Endothelial cell (in vitro differentiated cells): ENCODE measurements around the gene SLC39A13. TPM values are rescaled to one million over a fixed set of nuclear protein-coding genes. Genes with fewer than 3 reads are reported as not detected.

Experiments used
- DNase-seq: peaks from one replicate; pipeline ENCODE4 v3.0.0; 2021; ENCODE audit warnings: low spot score
- H3K27ac Mint-ChIP-seq: one replicate; pipeline ENCODE4 v1.8.0; 2021; ENCODE audit warnings: mixed read lengths, inconsistent platforms; ENCODE audit not compliant: unreplicated experiment
- H3K27me3 Mint-ChIP-seq: one replicate; pipeline ENCODE4 v1.8.0; 2021; ENCODE audit warnings: mild to moderate bottlenecking, moderate library complexity, mixed read lengths, inconsistent platforms; ENCODE audit not compliant: unreplicated experiment
- H3K36me3 Mint-ChIP-seq: one replicate; pipeline ENCODE4 v1.8.0; 2021; ENCODE audit warnings: mild to moderate bottlenecking, low read depth, mixed read lengths, inconsistent platforms; ENCODE audit not compliant: unreplicated experiment
- H3K4me1 Mint-ChIP-seq: one replicate; pipeline ENCODE4 v1.8.0; 2021; ENCODE audit warnings: mild to moderate bottlenecking, mixed read lengths, inconsistent platforms; ENCODE audit not compliant: unreplicated experiment
- H3K4me3 Mint-ChIP-seq: one replicate; pipeline ENCODE4 v1.8.0; 2021; ENCODE audit warnings: mild to moderate bottlenecking, mixed read lengths, inconsistent platforms; ENCODE audit not compliant: unreplicated experiment
- H3K9me3 Mint-ChIP-seq: one replicate; pipeline ENCODE4 v1.8.0; 2021; ENCODE audit warnings: mixed read lengths, inconsistent platforms; ENCODE audit not compliant: unreplicated experiment
- CTCF ChIP-seq: fragments of 200-600 bp; sonication (generic); IDR thresholded peaks from one replicate; pipeline ENCODE4 v1.5.0; 2021; ENCODE audit warnings: antibody characterized with exemption; ENCODE audit not compliant: unreplicated experiment
- long read RNA-seq: library from polyadenylated mRNA; unstranded; transcript quantifications from one replicate; pipeline ENCODE4 v2.0.0, GENCODE V29; 2020; ENCODE audit not compliant: unreplicated experiment
- total RNA-seq: library from RNA; stranded (reverse); fragmentation: NEBNext Ultra II Directional; extraction: Animal tissue kit (Norgen Biotek cat#: 25700); gene quantifications from one replicate; pipeline ENCODE4 v1.2.1, GENCODE V29; 2021; ENCODE audit not compliant: unreplicated experiment

The SLC39A13 gene
- total RNA-seq: 40.9 TPM
- long read RNA-seq, partial matches to known transcripts: 4 of 32 reads
- long read RNA-seq, other reads (novel, unspliced or antisense): 28 of 32 reads

GRCh38 chr11:47407746-47408590 is at the start of gene SLC39A13:
Gene SLC39A13, plus strand, starts transcription at chr11:47408590. Its CDS starts 1,505 bp downstream, at chr11:47410095.
- Mint-ChIP-seq H3K27me3 (peaks cover 9% of the 10 kb centered on the region), H3K36me3 (no peaks in the 10 kb centered on the region), H3K27ac (peak within 1 kb of the TSS; percentile 80), H3K4me1 (peaks cover 6% of the 10 kb centered on the region), H3K9me3 (no peaks in the 10 kb centered on the region), H3K4me3 (peak within 1 kb of the TSS; percentile 91)
- DNase-seq: peak; percentile 96
- peak; percentile 86 for TF ChIP-seq CTCF

DNA sequence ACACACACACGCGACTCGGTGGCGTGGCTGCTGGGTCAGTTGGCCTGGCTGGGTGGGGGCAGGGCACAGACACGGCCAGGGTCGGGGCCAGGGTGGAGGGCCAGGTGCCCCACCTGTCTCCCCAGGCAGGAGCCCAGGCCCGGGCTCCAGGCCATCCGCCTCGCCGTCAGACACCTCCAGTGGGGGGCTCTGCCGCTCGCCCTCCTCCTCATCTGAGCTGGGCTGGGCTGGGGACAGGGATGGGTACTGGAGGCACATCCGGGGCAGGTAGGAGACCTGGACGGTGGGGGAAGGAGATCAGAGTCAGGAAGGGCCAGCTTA is 49.7 kb upstream of the SLC39A13 start:
- Mint-ChIP-seq H3K4me3 (no peak overlapping the region), H3K4me1 (peaks cover 8% of the 10 kb centered on the region), H3K27ac (no peak overlapping the region), H3K9me3 (no peaks in the 10 kb centered on the region), H3K36me3 (peaks cover 5% of the 10 kb centered on the region), H3K27me3 (peaks cover 5% of the 10 kb centered on the region)
- TF ChIP-seq CTCF: no peak
- no peak for DNase-seq

DNA sequence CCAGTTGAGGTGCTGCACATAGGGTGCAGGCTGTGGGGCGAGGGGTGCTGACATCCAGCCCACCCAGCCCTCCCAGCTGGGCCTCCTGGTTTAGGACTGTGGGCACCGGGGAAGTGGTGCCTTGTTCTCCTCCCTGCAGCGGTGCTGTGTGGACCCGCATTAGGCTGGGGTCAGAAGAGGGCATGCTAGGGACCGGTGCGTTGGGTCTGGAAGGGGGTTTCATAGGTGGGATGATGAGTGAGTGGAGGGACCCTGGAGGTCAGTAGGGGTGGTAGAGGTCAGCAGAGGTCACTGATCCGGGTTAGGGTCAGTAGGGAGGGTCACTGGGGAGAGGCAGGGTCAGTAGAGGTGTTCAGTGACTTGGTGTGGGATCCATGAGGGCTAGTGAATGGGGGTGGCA is 49.2 kb upstream of the SLC39A13 start:
- H3K27ac Mint-ChIP-seq: peak overlapping the region; percentile 53
- no peak for DNase-seq
- TF ChIP-seq CTCF: no peak
- H3K4me1 Mint-ChIP-seq: peaks cover 8% of the 10 kb centered on the region
- peaks cover 5% of the 10 kb centered on the region for H3K27me3 Mint-ChIP-seq
- H3K36me3 Mint-ChIP-seq: peaks cover 5% of the 10 kb centered on the region
- H3K9me3 Mint-ChIP-seq: no peaks in the 10 kb centered on the region
- H3K4me3 Mint-ChIP-seq: peak overlapping the region; percentile 70

DNA sequence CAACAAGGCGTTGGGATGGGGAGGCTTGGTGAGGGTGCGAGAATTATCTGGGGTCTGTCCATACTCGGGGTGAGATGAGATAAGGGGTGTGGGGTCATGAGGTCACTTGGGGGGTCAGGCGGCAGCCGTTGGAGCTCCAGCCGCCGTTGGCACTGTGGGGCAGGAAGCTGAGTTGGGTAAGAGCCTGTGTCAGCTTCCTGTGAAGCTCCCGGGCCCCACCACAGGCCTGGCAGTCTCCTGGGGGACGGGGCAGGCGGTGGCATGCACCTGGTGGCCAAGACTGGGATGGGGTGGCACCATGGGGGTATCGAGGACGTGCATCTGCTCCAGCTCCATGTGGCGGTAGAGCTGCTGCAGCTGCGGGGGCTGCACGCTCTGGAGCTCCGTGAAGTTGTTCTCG is 48.8 kb upstream of the SLC39A13 start:
- Mint-ChIP-seq H3K27ac (peak overlapping the region; percentile 53), H3K9me3 (no peaks in the 10 kb centered on the region), H3K27me3 (peaks cover 6% of the 10 kb centered on the region), H3K4me1 (peaks cover 7% of the 10 kb centered on the region), H3K36me3 (peaks cover 1% of the 10 kb centered on the region), H3K4me3 (peak overlapping the region; percentile 70)
- no peak for DNase-seq
- no peak for TF ChIP-seq CTCF

GRCh38 chr11:47360341-47360740 is 48.0 kb upstream of the SLC39A13 start:
- no peak for TF ChIP-seq CTCF
- no peaks in the 10 kb centered on the region for H3K36me3 Mint-ChIP-seq
- H3K4me1 Mint-ChIP-seq: peaks cover 5% of the 10 kb centered on the region

More at GRCh38 chr11:47360341-47360740, 48.0 kb upstream of the SLC39A13 start:
- H3K27ac Mint-ChIP-seq: no peak overlapping the region
- H3K9me3 Mint-ChIP-seq: no peaks in the 10 kb centered on the region
- peaks cover 5% of the 10 kb centered on the region for H3K27me3 Mint-ChIP-seq
- no peak overlapping the region for H3K4me3 Mint-ChIP-seq
- DNase-seq: no peak
